ENCODE results near the gene COBL. TPM values are rescaled to one million over a fixed set of nuclear protein-coding genes. Genes with fewer than 3 reads are reported as not detected.
A peak's percentile ranks its signal among the peaks of the same experiment; 100 is the strongest.
"Not testable (repeated sequence)": the region's sequence is repeated elsewhere in the genome, so short reads cannot be mapped to it uniquely, and the experiment has no call there.

COBL gene
- total RNA-seq, 1 donor from 2014 or later: 0.05 TPM

GRCh38 chr7:51209426-51209825 is 107.2 kb downstream of the COBL start:
- H3K36me3 Mint-ChIP-seq (ENCODE audit: low read depth): peaks cover 2% of the 10 kb centered on the region
- H3K27ac Mint-ChIP-seq (ENCODE audit: unreplicated experiment): no peak overlapping the region

GRCh38 chr7:51208125-51208524 is 108.5 kb downstream of the COBL start:
- not testable (repeated sequence) for H3K27ac Mint-ChIP-seq (ENCODE audit: unreplicated experiment); DNase-seq (ENCODE audit: low read depth, low spot score); H3K4me3 Mint-ChIP-seq; H3K36me3 Mint-ChIP-seq (ENCODE audit: low read depth); H3K27me3 Mint-ChIP-seq (ENCODE audit: low read depth); H3K4me1 Mint-ChIP-seq
- H3K9me3 Mint-ChIP-seq: peaks cover 13% of the 10 kb centered on the region

More at GRCh38 chr7:51209426-51209825, 107.2 kb downstream of the COBL start:
- no peak for TF ChIP-seq CTCF (conservative IDR thresholded peaks at IDR 0.05)
- H3K27me3 Mint-ChIP-seq (ENCODE audit: low read depth): no peaks in the 10 kb centered on the region
- no peak overlapping the region for H3K4me3 Mint-ChIP-seq
- H3K9me3 Mint-ChIP-seq: peaks cover 8% of the 10 kb centered on the region
- no peak for DNase-seq (ENCODE audit: low read depth, low spot score)
- no peaks in the 10 kb centered on the region for H3K4me1 Mint-ChIP-seq

- Mint-ChIP-seq H3K36me3 (ENCODE audit: low read depth) (peaks cover 6% of the 10 kb centered on the region), H3K4me1 (no peaks in the 10 kb centered on the region), H3K27me3 (ENCODE audit: low read depth) (peaks cover 5% of the 10 kb centered on the region), H3K9me3 (peaks cover 17% of the 10 kb centered on the region), H3K27ac (ENCODE audit: unreplicated experiment) (no peak overlapping the region), H3K4me3 (no peak overlapping the region)
- no peak for DNase-seq (ENCODE audit: low read depth, low spot score)
- TF ChIP-seq CTCF (conservative IDR thresholded peaks at IDR 0.05): no peak
Measured at GRCh38 chr7:51198654-51199053, 118.0 kb downstream of the COBL start.

- H3K27ac Mint-ChIP-seq (ENCODE audit: unreplicated experiment): peak overlapping the region; percentile 63
Measured at GRCh38 chr7:51190969-51191368, 125.6 kb downstream of the COBL start.

GRCh38 chr7:51189777-51190176 is 126.8 kb downstream of the COBL start:
- Mint-ChIP-seq H3K9me3 (no peaks in the 10 kb centered on the region), H3K27ac (ENCODE audit: unreplicated experiment) (no peak overlapping the region), H3K4me1 (no peaks in the 10 kb centered on the region), H3K27me3 (ENCODE audit: low read depth) (peaks cover 2% of the 10 kb centered on the region), H3K36me3 (ENCODE audit: low read depth) (no peaks in the 10 kb centered on the region), H3K4me3 (no peak overlapping the region)
- no peak for TF ChIP-seq CTCF (conservative IDR thresholded peaks at IDR 0.05)
- no peak for DNase-seq (ENCODE audit: low read depth, low spot score)

More at GRCh38 chr7:51190969-51191368, 125.6 kb downstream of the COBL start:
- H3K4me3 Mint-ChIP-seq: no peak overlapping the region
- peaks cover 2% of the 10 kb centered on the region for H3K27me3 Mint-ChIP-seq (ENCODE audit: low read depth)
- H3K9me3 Mint-ChIP-seq: no peaks in the 10 kb centered on the region
- H3K36me3 Mint-ChIP-seq (ENCODE audit: low read depth): no peaks in the 10 kb centered on the region
- no peaks in the 10 kb centered on the region for H3K4me1 Mint-ChIP-seq
- TF ChIP-seq CTCF (conservative IDR thresholded peaks at IDR 0.05): no peak
- no peak for DNase-seq (ENCODE audit: low read depth, low spot score)

- no peak for DNase-seq (ENCODE audit: low read depth, low spot score)
- no peaks in the 10 kb centered on the region for H3K4me1 Mint-ChIP-seq
- no peaks in the 10 kb centered on the region for H3K36me3 Mint-ChIP-seq (ENCODE audit: low read depth)
- H3K27ac Mint-ChIP-seq (ENCODE audit: unreplicated experiment): no peak overlapping the region
- no peaks in the 10 kb centered on the region for H3K9me3 Mint-ChIP-seq
- H3K4me3 Mint-ChIP-seq: no peak overlapping the region
- H3K27me3 Mint-ChIP-seq (ENCODE audit: low read depth): peaks cover under 1% of the 10 kb centered on the region
- TF ChIP-seq CTCF (conservative IDR thresholded peaks at IDR 0.05): no peak
Measured at GRCh38 chr7:51188987-51189386, 127.6 kb downstream of the COBL start.

All from neural crest cell (in vitro differentiated cells).